Daoy (cell line): ENCODE results near the gene UBXN7. TPM values are rescaled to one million over a fixed set of nuclear protein-coding genes. Genes with fewer than 3 reads are reported as not detected.
"Not testable (repeated sequence)": the region's sequence is repeated elsewhere in the genome, so short reads cannot be mapped to it uniquely, and the experiment has no call there.

Source experiments
- DNase-seq: peaks from one replicate; pipeline ENCODE4 v3.0.0-alpha.2; 2015; ENCODE audit warnings: low read depth
- total RNA-seq: library from RNA; depleted of rRNA; stranded (reverse); fragments of >200 nt; shearing (Covaris generic); gene quantifications from 2 replicates; pipeline ENCODE4 v1.2.3, GENCODE V29; 2014

UBXN7 gene
- total RNA-seq, 1 experiment from 2014 or later = 13.7 TPM

- no peak for DNase-seq
These were observed 76.6 kb downstream of the UBXN7 start for GRCh38 chr3:196355668-196356067.

- DNase-seq = no peak
These were observed 78.1 kb downstream of the UBXN7 start for GRCh38 chr3:196354132-196354531.

- no peak for DNase-seq
These were observed 80.7 kb downstream of the UBXN7 start for GRCh38 chr3:196351541-196351940.

GRCh38 chr3:196350067-196350466 is 82.2 kb downstream of the UBXN7 start:
- no peak for DNase-seq

GRCh38 chr3:196348698-196349097 is 83.5 kb downstream of the UBXN7 start:
- no peak for DNase-seq

- no peak for DNase-seq
These were observed 87.6 kb downstream of the UBXN7 start for GRCh38 chr3:196344663-196345062.

GRCh38 chr3:196343917-196344316 is 88.3 kb downstream of the UBXN7 start:
- not testable (repeated sequence) for DNase-seq

GRCh38 chr3:196341137-196341536 is 91.1 kb downstream of the UBXN7 start:
- DNase-seq = peak; percentile 77

- no peak for DNase-seq
These were observed 91.8 kb downstream of the UBXN7 start for GRCh38 chr3:196340466-196340865.

- peak; percentile 87 for DNase-seq
These were observed 92.6 kb downstream of the UBXN7 start for GRCh38 chr3:196339493-196340254.

GRCh38 chr3:196339044-196339443 is 93.2 kb downstream of the UBXN7 start:
- DNase-seq = no peak

GRCh38 chr3:196336319-196337145 is 95.7 kb downstream of the UBXN7 start:
- DNase-seq = no peak

GRCh38 chr3:196335503-196335948 is 96.7 kb downstream of the UBXN7 start:
- no peak for DNase-seq

- DNase-seq = no peak
These were observed 97.2 kb downstream of the UBXN7 start for GRCh38 chr3:196334982-196335381.

GRCh38 chr3:196332168-196332567 is 100.1 kb downstream of the UBXN7 start:
- DNase-seq = no peak

GRCh38 chr3:196327405-196327804 is 104.8 kb downstream of the UBXN7 start:
- no peak for DNase-seq

- no peak for DNase-seq
These were observed 105.3 kb downstream of the UBXN7 start for GRCh38 chr3:196326936-196327335.

GRCh38 chr3:196323691-196324090 is 108.5 kb downstream of the UBXN7 start:
- no peak for DNase-seq

- DNase-seq = no peak
These were observed 109.2 kb downstream of the UBXN7 start for GRCh38 chr3:196323016-196323415.

- no peak for DNase-seq
These were observed 111.1 kb downstream of the UBXN7 start for GRCh38 chr3:196321162-196321561.

- DNase-seq = no peak
These were observed 112.1 kb downstream of the UBXN7 start for GRCh38 chr3:196320137-196320536.

GRCh38 chr3:196317687-196318467 is 114.3 kb downstream of the UBXN7 start, which contains the start of gene DYNLT2B:
TSS of gene DYNLT2B (minus strand) at chr3:196318240. CDS start at chr3:196318152, 88 bp downstream.
- DNase-seq = peak; percentile 96
